NCI-H187 treated with DMSO at 0.1 percent for 48 hours (cell line): ENCODE results near the gene TMCC3.

Experiments used
- DNase-seq: peaks from one replicate; lab custom pipeline; 2025; lab: John Stamatoyannopoulos, UW

Gene TMCC3

DNA sequence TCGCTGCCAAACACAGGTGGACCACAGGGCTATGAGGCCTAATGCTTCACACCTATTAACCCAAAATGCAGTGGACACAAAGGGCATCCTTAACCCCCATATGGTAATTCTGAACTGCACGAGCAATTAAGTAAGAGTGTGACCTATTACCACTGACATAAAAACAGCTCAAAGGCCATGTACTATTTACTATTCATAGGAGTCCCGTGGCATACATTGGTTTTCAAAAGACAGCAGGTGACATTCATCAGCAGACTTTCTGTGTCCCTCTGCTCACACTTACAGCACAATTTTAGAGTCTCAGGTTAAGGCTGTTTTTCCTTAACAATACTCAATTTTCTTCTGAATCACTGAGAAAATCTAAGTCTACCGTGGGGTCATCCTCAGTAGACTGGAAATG, 23.1 kb upstream of the TMCC3 start:
- no peak for DNase-seq

- no peak for DNase-seq
Measured at GRCh38 chr12:94671917-94672316, 21.6 kb upstream of the TMCC3 start.

DNA sequence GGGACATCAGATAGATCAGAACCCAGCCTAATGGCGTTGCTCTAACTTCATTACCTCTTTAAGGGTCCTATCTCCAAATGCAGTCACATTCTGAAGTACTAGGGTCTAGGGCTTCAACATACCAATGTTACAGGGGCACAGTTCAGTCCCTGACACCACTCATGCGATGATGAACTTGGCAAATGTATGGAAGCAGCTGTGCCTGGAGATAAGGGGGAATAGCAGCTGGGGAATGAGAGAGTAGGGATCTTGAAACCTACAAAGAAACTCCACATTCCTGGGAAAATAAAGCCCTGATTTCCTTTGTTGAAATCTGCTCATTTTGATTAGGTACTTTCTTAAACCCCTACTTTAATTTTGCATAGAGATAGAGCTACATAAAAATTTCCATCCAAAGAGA, 20.5 kb upstream of the TMCC3 start:
- no peak for DNase-seq

DNA sequence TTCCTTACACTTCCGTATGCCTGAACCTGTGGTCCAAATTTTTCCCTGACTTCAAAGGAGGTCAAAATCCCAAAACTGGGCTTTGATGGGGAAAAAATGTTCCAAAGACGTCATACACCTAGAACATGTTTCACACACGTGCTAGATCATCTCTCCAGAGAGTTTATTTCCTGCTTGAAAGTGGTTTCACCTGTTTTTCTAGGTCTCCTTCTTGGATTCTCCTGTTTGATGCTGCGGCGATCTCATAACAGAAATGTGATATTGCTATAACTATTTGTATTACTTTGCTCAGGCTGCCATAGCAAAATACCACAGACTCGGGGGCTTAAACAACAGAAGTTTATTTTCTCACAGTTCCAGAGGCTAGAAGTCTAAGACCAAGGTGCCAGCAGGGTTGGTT, 19.7 kb upstream of the TMCC3 start:
- DNase-seq = no peak

DNA sequence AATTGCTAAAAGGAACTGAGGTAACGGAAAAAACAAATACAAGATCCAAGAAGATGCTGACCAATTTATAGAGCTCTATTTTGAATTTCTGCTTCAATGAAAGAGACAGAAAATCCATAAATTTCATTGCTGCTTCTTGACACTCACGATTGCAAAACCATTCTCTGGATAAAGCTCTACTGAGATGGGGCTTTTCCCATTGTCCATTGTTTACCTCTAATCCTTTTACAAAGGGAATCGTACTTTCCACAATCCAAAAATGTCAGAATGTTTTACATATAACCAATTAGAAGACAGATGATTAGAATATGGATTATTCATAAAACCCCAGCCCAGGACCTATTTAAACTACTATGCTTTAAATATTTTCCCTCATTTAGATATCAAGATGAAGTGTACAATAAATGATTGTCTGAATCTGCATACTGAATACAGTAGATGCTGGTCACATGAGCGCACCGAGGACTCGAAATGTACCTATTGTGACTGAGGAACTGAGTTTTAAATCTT, 16.7 kb upstream of the TMCC3 start:
- no peak for DNase-seq

GRCh38 chr12:94666158-94666557, 15.8 kb upstream of the TMCC3 start:
- DNase-seq = no peak

- no peak for DNase-seq
Measured at GRCh38 chr12:94663702-94664101, 13.3 kb upstream of the TMCC3 start.

GRCh38 chr12:94663071-94663470, 12.7 kb upstream of the TMCC3 start:
- no peak for DNase-seq

DNA sequence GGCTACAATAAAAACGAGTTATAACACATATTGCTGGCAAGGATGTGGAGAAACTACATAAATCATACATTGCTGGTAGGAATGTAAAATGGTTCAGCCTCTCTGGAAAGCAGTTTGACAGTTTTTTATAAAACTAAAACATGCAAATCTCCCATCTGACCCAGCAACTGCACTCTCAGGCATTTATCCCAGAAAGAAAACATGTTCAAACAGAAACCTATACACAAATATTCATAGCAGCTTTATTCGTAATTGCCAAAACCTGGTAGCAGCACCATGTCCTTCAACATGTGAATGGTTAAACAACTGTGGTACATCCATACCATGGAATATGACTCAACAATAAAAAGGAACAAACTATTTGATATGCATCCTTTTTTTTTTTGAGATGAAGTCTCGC, 10.1 kb upstream of the TMCC3 start:
- no peak for DNase-seq

- no peak for DNase-seq
Measured at GRCh38 chr12:94659346-94659930, 9.1 kb upstream of the TMCC3 start.

DNA sequence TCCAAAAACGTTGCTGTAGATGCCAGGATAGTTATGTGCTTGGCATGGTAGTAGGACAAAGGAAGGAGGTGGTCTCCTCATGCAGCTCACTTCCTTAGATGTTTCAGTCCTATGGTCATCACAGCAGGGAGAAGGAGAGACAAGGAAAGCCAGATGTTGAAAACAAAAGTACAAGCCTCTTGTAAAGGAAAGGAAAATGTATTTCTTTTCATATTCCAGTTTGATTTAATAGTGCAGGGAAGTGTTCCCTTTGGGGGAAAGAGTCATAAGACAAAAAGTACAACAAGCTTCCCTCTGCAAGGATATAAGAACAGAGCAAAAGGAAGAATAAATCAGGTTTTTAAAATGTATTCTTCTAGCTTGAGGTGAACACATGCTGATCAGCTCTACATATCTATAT, 8.6 kb upstream of the TMCC3 start:
- no peak for DNase-seq

DNA sequence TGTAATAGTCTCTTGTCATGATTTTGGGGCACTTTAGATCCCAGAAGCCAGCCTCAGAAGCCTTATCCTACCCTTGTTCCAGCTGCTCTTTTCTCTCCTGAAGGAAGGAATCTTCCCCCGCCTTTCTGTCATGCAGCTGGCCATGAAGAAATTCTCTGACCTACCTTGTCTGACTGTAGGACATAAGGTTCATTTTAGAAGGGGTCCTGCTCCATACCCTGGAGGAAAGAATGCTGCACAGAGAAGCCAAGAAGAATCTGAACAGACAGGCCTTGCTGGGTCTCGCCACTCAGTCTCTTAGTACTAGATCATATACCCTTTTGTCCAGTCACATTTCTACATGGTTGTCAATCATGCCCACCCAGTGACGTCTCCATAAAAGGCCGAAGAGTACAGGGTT, 6.2 kb upstream of the TMCC3 start:
- no peak for DNase-seq

GRCh38 chr12:94649349-94650142, 811 bp downstream of the TMCC3 start:
- no peak for DNase-seq

- no peak for DNase-seq
Measured at GRCh38 chr12:94648578-94648977, 1.8 kb downstream of the TMCC3 start.

- DNase-seq = no peak
Measured at GRCh38 chr12:94644141-94644979, 6.0 kb downstream of the TMCC3 start.

GRCh38 chr12:94643606-94644005, 6.8 kb downstream of the TMCC3 start:
- DNase-seq = no peak

GRCh38 chr12:94641283-94641682, 9.1 kb downstream of the TMCC3 start:
- no peak for DNase-seq

GRCh38 chr12:94640134-94640928, 10.0 kb downstream of the TMCC3 start:
- DNase-seq = no peak

DNA sequence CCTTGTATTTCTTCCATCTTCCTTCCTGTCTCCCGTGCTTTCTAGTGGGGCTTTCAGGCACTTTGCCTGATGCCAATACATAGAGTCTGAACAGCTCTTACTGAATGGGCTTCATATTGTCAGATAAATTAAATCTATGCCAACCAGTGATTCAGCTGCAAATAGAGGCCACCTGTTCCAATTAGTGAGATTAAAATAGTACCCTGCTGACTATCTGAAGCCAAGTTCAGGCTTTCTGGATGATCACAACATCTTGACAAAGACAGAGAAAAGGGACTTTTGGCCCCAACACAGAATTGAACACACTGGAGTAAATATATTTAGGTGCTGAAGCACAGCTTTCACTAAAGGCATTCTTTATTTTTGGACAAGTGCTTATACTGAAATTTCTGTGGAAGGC, 11.8 kb downstream of the TMCC3 start:
- no peak for DNase-seq

GRCh38 chr12:94637390-94638113, 12.8 kb downstream of the TMCC3 start:
- no peak for DNase-seq

GRCh38 chr12:94636462-94637085, 13.8 kb downstream of the TMCC3 start:
- no peak for DNase-seq
